SIG-M5 treated with dmso at 0.1 percent for 504 hours (cell line): Measurements from ENCODE around the gene CACNA1A.

Experiments
- DNase-seq: peaks from one replicate; lab custom pipeline; 2025; ENCODE audit not compliant: unreplicated experiment; lab: John Stamatoyannopoulos, UW

Gene CACNA1A

GRCh38 chr19:13238891-13239534 lies 267.3 kb downstream of the CACNA1A start:
- no peak for DNase-seq

- DNase-seq = peak; percentile 48
Measured at GRCh38 chr19:13234518-13234917, 271.8 kb downstream of the CACNA1A start.

GRCh38 chr19:13231663-13232062 lies 274.6 kb downstream of the CACNA1A start:
- no peak for DNase-seq

- DNase-seq = no peak
Measured at GRCh38 chr19:13229246-13229645, 277.0 kb downstream of the CACNA1A start.

- DNase-seq = no peak
Measured at GRCh38 chr19:13228561-13228960, 277.7 kb downstream of the CACNA1A start.

- no peak for DNase-seq
Measured at GRCh38 chr19:13226983-13227382, 279.3 kb downstream of the CACNA1A start.

- no peak for DNase-seq
Measured at GRCh38 chr19:13225973-13226865, 280.1 kb downstream of the CACNA1A start.

- DNase-seq = no peak
Measured at GRCh38 chr19:13225085-13225484, 281.2 kb downstream of the CACNA1A start.

GRCh38 chr19:13220847-13221246 lies 285.4 kb downstream of the CACNA1A start:
- no peak for DNase-seq

GRCh38 chr19:13215572-13216380 lies 290.5 kb downstream of the CACNA1A start:
- no peak for DNase-seq

- no peak for DNase-seq
Measured at GRCh38 chr19:13214036-13214730, 292.1 kb downstream of the CACNA1A start.

GRCh38 chr19:13212759-13213330 lies 293.4 kb downstream of the CACNA1A start:
- peak; percentile 38 for DNase-seq

- DNase-seq = no peak
Measured at GRCh38 chr19:13211426-13212308, 294.6 kb downstream of the CACNA1A start.

- no peak for DNase-seq
Measured at GRCh38 chr19:13210941-13211340, 295.3 kb downstream of the CACNA1A start.

- no peak for DNase-seq
Measured at GRCh38 chr19:13210339-13210775, 295.9 kb downstream of the CACNA1A start.

GRCh38 chr19:13209484-13210338 lies 296.6 kb downstream of the CACNA1A start:
- no peak for DNase-seq

- DNase-seq = no peak
Measured at GRCh38 chr19:13208672-13209483, 297.4 kb downstream of the CACNA1A start.
